Lower lobe of right lung (tissue), 2 donors: ENCODE data around the gene CCR3. TPM values are rescaled to one million over a fixed set of nuclear protein-coding genes. Genes with fewer than 3 reads are reported as not detected.

ENCODE experiments used
- ATAC-seq, 2 donors: fragments of 200-7000 bp; cut with Tn5 transposase; one replicate each; pipeline ENCODE4 v1.9.1; 2020 to 2022; ENCODE audit warnings: mild to moderate bottlenecking in 2 of 2, moderate library complexity in 2 of 2
- DNase-seq: peaks from one replicate; pipeline ENCODE4 v3.0.0-alpha.2; 2020
- H3K27ac ChIP-seq: fragments of 200-600 bp; one replicate; pipeline ENCODE4 v1.8.0; 2022
- H3K27me3 ChIP-seq: fragments of 200-600 bp; one replicate; pipeline ENCODE4 v1.8.0; 2022; ENCODE audit warnings: low read depth
- H3K36me3 ChIP-seq: fragments of 200-600 bp; one replicate; pipeline ENCODE4 v1.8.0; 2022; ENCODE audit warnings: mild to moderate bottlenecking
- H3K4me1 ChIP-seq: fragments of 200-600 bp; one replicate; pipeline ENCODE4 v1.8.0; 2022
- H3K4me3 ChIP-seq: fragments of 200-600 bp; one replicate; pipeline ENCODE4 v1.8.0; 2022; ENCODE audit warnings: mild to moderate bottlenecking
- H3K9me3 ChIP-seq: fragments of 200-600 bp; one replicate; pipeline ENCODE4 v1.8.0; 2022
- intact Hi-C: fragments of 100-400 bp; cut with DNase I; formaldehyde crosslinking; loops from one replicate; pipeline ENCODE4 v1.11.0; 2022
- total RNA-seq: library from RNA; stranded (reverse); fragmentation: NEBNext Ultra II Directional; extraction: Animal tissue kit (Norgen Biotek cat#: 25700); gene quantifications from one replicate; pipeline ENCODE4 v1.2.1, GENCODE V29; 2021
- TF ChIP-seq, protein P1 (sequence below): fragments of 200-600 bp; IDR thresholded peaks from one replicate; pipeline ENCODE4 v1.8.0; 2022; ENCODE audit warnings: antibody characterized with exemption, mild to moderate bottlenecking
- donor health status: DM: no; HTN: yes; CAD: no; lungs with severe emphysema.

The CCR3 gene
- total RNA-seq, 1 donor from 2014 or later: not detected

DNA sequence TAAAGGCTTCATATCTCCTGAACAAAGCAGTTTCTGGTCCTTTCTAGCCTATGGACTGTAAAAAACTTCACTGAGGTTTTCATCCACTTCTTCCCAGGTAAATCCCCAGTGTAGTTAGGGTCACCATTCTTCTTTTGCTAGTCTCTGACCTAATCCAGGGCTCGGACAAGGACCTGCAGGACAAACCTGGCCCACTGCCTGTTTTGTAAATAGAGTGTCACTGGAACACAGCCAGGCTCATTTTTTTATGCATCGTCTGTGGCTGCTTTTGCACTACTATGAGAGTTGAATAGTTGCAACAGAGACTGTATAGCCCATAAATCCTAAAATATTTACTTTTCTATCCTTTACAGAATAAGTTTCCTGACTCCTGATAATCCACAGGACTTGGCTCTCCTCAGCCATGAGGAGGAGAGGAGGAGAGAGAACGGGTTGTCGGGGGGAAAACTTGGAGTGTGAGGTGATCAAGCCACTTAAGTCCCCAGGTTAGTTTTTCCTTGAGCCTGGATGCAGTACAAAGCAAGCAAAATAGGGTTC lies 29.0 kb downstream of the CCR3 start:
- Histone ChIP-seq H3K4me1 (peaks cover under 1% of the 10 kb centered on the region), H3K9me3 (no peaks in the 10 kb centered on the region), H3K27me3 (no peaks in the 10 kb centered on the region), H3K4me3 (no peak overlapping the region), H3K27ac (no peak overlapping the region), H3K36me3 (no peaks in the 10 kb centered on the region)
- intact Hi-C loops: no loop called here
- DNase-seq (no peak), ATAC-seq (no peak)
- TF ChIP-seq, protein P1, sequence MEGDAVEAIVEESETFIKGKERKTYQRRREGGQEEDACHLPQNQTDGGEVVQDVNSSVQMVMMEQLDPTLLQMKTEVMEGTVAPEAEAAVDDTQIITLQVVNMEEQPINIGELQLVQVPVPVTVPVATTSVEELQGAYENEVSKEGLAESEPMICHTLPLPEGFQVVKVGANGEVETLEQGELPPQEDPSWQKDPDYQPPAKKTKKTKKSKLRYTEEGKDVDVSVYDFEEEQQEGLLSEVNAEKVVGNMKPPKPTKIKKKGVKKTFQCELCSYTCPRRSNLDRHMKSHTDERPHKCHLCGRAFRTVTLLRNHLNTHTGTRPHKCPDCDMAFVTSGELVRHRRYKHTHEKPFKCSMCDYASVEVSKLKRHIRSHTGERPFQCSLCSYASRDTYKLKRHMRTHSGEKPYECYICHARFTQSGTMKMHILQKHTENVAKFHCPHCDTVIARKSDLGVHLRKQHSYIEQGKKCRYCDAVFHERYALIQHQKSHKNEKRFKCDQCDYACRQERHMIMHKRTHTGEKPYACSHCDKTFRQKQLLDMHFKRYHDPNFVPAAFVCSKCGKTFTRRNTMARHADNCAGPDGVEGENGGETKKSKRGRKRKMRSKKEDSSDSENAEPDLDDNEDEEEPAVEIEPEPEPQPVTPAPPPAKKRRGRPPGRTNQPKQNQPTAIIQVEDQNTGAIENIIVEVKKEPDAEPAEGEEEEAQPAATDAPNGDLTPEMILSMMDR: no peak

DNA sequence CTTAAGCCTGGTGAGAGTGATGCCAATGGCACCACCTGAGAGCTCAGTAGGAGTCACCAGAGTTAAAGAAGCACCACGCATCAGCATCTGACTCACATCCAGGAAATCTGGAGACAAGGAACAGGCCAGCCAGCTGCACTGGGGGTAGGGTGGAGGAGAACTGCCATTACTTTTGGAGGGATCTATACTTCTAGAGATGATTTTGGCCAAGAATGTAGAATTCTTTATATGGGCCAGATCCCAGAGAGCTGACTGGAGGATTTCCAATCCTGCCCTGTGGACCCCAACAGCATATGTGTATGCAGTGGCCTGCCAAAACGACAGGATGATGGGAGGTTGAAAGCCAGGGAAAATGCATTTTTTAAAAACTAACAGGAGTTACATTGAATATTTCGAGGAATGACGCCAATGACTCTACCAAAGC lies 29.8 kb downstream of the CCR3 start:
- Histone ChIP-seq H3K4me1 (peaks cover 8% of the 10 kb centered on the region), H3K9me3 (no peaks in the 10 kb centered on the region), H3K4me3 (no peak overlapping the region), H3K36me3 (no peaks in the 10 kb centered on the region), H3K27me3 (no peaks in the 10 kb centered on the region), H3K27ac (no peak overlapping the region)
- ATAC-seq (no peak), DNase-seq (no peak)
- intact Hi-C loops: no loop called here
- TF ChIP-seq, protein P1: no peak

DNA sequence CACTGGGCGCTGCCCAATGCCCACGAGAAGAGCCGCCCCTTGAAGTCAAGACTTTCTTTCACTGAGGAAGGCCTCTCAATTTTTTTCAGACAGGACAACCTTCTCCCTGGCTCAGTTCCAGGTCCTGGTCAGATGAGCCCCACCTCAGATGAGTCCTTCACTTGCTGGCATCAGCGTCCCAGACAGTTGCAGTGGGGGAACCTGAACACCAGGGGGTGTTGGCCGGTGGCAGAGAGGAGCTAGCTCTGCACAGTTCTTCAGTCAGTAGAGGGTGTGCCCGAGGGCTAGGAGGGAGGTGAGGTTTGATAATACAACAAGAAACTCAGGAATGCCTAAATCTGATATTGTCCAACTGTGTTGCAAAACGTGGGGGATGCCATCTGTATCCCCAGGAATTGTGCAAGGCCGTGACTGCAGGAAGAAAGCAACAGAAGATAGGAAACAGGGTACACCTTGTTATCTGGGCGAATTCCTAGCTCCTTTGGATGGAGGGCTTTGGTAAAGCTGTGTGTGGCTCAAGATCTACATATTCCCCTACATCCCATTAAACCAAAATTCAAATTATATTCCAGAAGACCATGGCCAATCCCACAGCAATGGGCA lies 34.3 kb downstream of the CCR3 start:
- peaks cover 26% of the 10 kb centered on the region for H3K4me1 ChIP-seq
- intact Hi-C loops: no loop called here
- peak; percentile 75 for DNase-seq
- H3K27me3 ChIP-seq: no peaks in the 10 kb centered on the region
- TF ChIP-seq, protein P1: peak; percentile 83
- H3K9me3 ChIP-seq: no peaks in the 10 kb centered on the region
- H3K4me3 ChIP-seq: no peak overlapping the region
- H3K36me3 ChIP-seq: no peaks in the 10 kb centered on the region
- H3K27ac ChIP-seq: no peak overlapping the region
- ATAC-seq: peak; percentile 89 to 94

DNA sequence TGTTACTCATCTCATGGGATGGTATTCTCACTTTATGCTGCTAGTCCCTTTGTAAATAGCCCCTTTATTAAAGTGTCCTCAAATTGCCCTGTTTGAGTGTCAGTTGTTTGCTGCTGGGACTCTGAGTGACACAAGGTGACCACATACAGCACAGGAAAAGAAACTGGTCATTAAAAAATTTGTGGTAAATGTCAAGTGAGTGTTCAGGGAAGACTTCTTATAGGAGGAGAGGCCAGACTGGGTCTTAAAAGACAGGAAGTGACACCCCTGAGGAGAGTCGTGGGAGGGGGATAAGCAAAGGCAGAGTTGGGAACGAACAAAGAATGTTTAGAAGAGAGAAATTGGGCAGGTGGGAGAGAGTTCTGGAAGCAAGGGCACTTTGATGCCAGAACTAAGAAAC lies 35.2 kb downstream of the CCR3 start:
- ATAC-seq (no peak), DNase-seq (no peak)
- intact Hi-C loops: no loop called here
- Histone ChIP-seq H3K4me3 (no peak overlapping the region), H3K9me3 (no peaks in the 10 kb centered on the region), H3K27ac (no peak overlapping the region), H3K4me1 (peaks cover 31% of the 10 kb centered on the region), H3K27me3 (no peaks in the 10 kb centered on the region), H3K36me3 (no peaks in the 10 kb centered on the region)
- TF ChIP-seq, protein P1: no peak

DNA sequence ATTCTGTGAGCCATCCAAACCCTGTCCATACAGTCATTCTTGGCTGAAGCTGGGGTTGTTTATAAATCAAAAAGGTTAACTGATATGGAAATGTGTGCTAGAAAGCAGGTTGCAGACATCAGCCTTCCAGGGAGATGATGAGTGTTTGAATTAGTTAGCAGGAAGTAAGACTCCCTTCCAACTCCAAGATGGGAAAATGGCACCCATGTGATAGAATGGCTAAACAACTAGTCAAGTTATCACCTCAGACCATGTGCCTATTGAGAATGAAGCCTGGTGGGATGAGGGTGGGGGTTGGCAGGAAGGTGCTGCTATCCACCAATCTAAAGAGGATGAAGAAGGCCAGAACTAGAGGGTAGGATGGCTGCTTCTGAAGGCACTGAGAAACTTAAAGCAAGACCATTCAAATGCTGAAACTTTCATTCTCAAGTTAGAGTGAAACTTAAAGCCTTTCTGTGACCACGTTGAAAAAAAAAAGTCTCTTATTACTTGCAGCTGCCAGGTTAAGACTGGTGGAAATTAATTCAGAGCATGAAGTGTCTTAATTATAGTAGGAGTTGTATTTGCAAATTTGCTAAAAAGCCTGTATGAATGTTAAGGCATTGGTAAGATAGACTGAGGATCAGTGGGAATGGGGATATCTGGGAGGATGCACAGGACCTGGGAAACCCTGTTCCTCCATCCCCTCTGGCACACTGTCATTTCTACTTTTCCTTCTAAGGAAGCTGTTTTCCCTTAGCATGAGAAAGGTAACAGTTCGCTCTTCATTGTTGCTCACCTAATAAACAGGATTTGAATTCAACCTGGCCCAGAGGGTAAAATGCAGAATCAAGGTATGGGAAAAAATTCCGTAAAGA lies 36.8 kb downstream of the CCR3 start:
- Histone ChIP-seq H3K4me1 (peaks cover 42% of the 10 kb centered on the region), H3K9me3 (no peaks in the 10 kb centered on the region), H3K27me3 (no peaks in the 10 kb centered on the region), H3K36me3 (no peaks in the 10 kb centered on the region), H3K27ac (no peak overlapping the region), H3K4me3 (no peak overlapping the region)
- intact Hi-C loops: no loop called here
- no peak for ATAC-seq
- no peak for DNase-seq
- TF ChIP-seq, protein P1: no peak
